Prostate gland (tissue), 1 donor: Measurements from ENCODE around the gene PSD2.

Experiments used
- POLR2A ChIP-seq: fragments of 450-650 bp; IDR thresholded peaks from one replicate; pipeline ENCODE4 v1.6.1; 2016; ENCODE audit warnings: antibody characterized with exemption, mild to moderate bottlenecking
- POLR2AphosphoS5 ChIP-seq: sonication (generic); formaldehyde crosslinking; IDR thresholded peaks from one replicate; pipeline ENCODE4 v1.6.1; 2017; ENCODE audit warnings: antibody characterized with exemption

DNA sequence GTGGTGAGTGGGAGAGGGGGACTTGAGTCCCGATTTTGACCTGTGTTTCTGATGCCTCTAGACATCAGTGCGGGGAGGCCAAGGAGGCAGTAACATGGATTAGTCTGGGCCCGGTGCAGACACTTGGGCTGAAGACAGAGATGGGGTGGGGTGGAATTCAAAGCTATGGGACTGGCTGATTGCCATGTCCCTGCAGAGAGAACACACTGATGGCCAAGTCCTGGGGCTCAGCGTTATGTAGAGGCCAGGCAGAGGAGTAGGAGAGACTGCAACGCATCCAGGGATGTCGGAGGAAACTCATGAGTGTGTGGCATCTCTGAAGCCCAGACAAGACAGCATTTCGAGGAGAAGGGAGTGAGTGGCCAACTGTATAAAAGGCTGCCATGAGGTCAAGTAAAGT is 30.1 kb downstream of the PSD2 start:
- TF ChIP-seq POLR2AphosphoS5, result no peak
- TF ChIP-seq POLR2A, result no peak
